ENCODE results near the gene NDUFS3. TPM values are rescaled to one million over a fixed set of nuclear protein-coding genes. Genes with fewer than 3 reads are reported as not detected.
A peak's percentile ranks its signal among the peaks of the same experiment; 100 is the strongest.

NDUFS3 gene
- total RNA-seq, 1 experiment from 2014 or later, result 135 TPM

DNA sequence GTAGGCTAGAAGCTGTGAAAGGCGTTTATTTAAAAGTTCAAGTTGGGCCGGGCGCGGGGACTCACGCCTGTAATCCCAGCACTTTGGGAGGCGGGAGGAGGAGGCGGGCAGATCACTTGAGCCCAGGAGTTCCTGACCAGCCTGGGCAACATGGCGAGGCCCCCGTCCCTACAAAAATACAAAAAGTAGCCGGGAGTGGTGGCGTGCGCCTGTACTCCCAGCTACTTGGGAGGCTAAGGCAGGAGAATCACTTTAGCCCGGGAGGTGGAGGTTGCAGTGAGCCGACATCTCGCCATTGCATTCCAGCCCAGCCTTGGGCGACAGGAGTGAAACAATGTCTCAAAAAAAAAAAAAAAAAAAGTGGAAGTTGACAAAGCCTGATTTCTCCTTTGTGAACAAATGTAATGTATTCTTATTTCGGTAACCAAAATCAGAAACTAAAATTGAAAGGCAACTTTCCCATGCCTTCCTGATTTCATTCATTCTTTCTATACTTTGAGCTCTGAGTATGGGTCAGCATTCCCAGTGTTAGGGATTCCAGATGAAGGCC, 12.7 kb upstream of the NDUFS3 start:
- in situ Hi-C loops (cut with HindIII; ENCODE audit: low pct_unique_long_range_greater_than_20kb, low sequenced_read_pairs) (no loop called here), intact Hi-C loops (cut with micrococcal nuclease; ENCODE audit: unreplicated experiment) (no loop called here)

DNA sequence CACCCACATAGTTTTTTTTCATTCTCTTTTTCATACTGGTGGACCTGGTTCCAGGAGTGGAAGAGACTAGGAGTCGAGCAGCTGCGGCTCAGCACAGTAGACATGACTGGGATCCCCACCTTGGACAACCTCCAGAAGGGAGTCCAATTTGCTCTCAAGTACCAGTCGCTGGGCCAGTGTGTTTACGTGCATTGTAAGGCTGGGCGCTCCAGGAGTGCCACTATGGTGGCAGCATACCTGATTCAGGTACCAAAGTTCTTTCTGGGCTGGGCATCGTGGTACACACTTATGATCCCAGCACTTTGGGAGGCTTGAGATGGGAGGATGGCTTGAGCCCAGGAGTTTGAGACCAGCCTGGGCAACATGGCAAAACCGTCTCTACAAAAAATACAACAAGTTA, 9.2 kb upstream of the NDUFS3 start:
- no peak for DNase-seq (ENCODE audit: low read depth, low spot score)
- H3K36me3 ChIP-seq (ENCODE audit: control insufficient read depth, insufficient read depth, low read length), result peaks cover 15% of the 10 kb centered on the region
- H3K4me1 ChIP-seq (ENCODE audit: control insufficient read depth, insufficient read depth, low read length), result peaks cover 16% of the 10 kb centered on the region
- no peak overlapping the region for H3K4me3 ChIP-seq (ENCODE audit: low read depth in 2 of 2, low read length in 2 of 2)
- TF ChIP-seq SIN3A (IDR thresholded peaks at IDR 0.05; ENCODE audit: borderline replicate concordance, insufficient read depth, low read depth, low read length) (no peak), POLR2AphosphoS5 (IDR thresholded peaks at IDR 0.05; ENCODE audit: low read depth, low read length) (no peak), TCF7L2 (IDR thresholded peaks at IDR 0.05; ENCODE audit: low read depth, low read length) (no peak)
- TF ChIP-seq, protein P1, sequence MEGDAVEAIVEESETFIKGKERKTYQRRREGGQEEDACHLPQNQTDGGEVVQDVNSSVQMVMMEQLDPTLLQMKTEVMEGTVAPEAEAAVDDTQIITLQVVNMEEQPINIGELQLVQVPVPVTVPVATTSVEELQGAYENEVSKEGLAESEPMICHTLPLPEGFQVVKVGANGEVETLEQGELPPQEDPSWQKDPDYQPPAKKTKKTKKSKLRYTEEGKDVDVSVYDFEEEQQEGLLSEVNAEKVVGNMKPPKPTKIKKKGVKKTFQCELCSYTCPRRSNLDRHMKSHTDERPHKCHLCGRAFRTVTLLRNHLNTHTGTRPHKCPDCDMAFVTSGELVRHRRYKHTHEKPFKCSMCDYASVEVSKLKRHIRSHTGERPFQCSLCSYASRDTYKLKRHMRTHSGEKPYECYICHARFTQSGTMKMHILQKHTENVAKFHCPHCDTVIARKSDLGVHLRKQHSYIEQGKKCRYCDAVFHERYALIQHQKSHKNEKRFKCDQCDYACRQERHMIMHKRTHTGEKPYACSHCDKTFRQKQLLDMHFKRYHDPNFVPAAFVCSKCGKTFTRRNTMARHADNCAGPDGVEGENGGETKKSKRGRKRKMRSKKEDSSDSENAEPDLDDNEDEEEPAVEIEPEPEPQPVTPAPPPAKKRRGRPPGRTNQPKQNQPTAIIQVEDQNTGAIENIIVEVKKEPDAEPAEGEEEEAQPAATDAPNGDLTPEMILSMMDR (IDR thresholded peaks at IDR 0.05), result no peak
- TF ChIP-seq, protein P2, sequence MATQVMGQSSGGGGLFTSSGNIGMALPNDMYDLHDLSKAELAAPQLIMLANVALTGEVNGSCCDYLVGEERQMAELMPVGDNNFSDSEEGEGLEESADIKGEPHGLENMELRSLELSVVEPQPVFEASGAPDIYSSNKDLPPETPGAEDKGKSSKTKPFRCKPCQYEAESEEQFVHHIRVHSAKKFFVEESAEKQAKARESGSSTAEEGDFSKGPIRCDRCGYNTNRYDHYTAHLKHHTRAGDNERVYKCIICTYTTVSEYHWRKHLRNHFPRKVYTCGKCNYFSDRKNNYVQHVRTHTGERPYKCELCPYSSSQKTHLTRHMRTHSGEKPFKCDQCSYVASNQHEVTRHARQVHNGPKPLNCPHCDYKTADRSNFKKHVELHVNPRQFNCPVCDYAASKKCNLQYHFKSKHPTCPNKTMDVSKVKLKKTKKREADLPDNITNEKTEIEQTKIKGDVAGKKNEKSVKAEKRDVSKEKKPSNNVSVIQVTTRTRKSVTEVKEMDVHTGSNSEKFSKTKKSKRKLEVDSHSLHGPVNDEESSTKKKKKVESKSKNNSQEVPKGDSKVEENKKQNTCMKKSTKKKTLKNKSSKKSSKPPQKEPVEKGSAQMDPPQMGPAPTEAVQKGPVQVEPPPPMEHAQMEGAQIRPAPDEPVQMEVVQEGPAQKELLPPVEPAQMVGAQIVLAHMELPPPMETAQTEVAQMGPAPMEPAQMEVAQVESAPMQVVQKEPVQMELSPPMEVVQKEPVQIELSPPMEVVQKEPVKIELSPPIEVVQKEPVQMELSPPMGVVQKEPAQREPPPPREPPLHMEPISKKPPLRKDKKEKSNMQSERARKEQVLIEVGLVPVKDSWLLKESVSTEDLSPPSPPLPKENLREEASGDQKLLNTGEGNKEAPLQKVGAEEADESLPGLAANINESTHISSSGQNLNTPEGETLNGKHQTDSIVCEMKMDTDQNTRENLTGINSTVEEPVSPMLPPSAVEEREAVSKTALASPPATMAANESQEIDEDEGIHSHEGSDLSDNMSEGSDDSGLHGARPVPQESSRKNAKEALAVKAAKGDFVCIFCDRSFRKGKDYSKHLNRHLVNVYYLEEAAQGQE (IDR thresholded peaks at IDR 0.05; ENCODE audit: insufficient read depth in 1 of 2, low read depth in 2 of 2, low read length in 1 of 2), result no peak
- no peaks in the 10 kb centered on the region for H3K9me3 ChIP-seq (ENCODE audit: control insufficient read depth, insufficient read depth, low read depth, low read length)
- no peaks in the 10 kb centered on the region for H3K27me3 ChIP-seq (ENCODE audit: control insufficient read depth, insufficient read depth, low read length)
- ATAC-seq, result no peak
- POLR2A ChIA-PET, result no interaction called here
- BruUV-seq (replicated peaks), result no TSS peak
- intact Hi-C loops (cut with micrococcal nuclease; ENCODE audit: unreplicated experiment), result no loop called here
- CTCF ChIA-PET, result interaction anchor here (0.6 kb wide), 1 partner anchor 7 kb away, joined by 5 read pairs; no protein-coding TSS in a partner anchor
- in situ Hi-C loops (cut with HindIII; ENCODE audit: low pct_unique_long_range_greater_than_20kb, low sequenced_read_pairs), result no loop called here
- H3K27ac ChIP-seq (ENCODE audit: low read length), result no peak overlapping the region

More for the DNA sequence above, 12.7 kb upstream of the NDUFS3 start:
- H3K4me3 ChIP-seq (ENCODE audit: low read depth in 2 of 2, low read length in 2 of 2), result peak overlapping the region; percentile 77 to 94
- no peak for DNase-seq (ENCODE audit: low read depth, low spot score)
- no TSS peak for BruUV-seq (replicated peaks)
- ChIA-PET CTCF (interaction anchor here (0.7 kb wide), 1 partner anchor 31 kb away, joined by 12 read pairs; no protein-coding TSS in a partner anchor), POLR2A (interaction anchor here (0.6 kb wide), 1 partner anchor 76 kb away, joined by 6 read pairs; no protein-coding TSS in a partner anchor)
- TF ChIP-seq, protein P2 (IDR thresholded peaks at IDR 0.05; ENCODE audit: insufficient read depth in 1 of 2, low read depth in 2 of 2, low read length in 1 of 2), result no peak
- TF ChIP-seq, protein P1 (IDR thresholded peaks at IDR 0.05), result no peak
- TF ChIP-seq POLR2AphosphoS5 (IDR thresholded peaks at IDR 0.05; ENCODE audit: low read depth, low read length), result no peak
- no peak for TF ChIP-seq TCF7L2 (IDR thresholded peaks at IDR 0.05; ENCODE audit: low read depth, low read length)
- TF ChIP-seq SIN3A (IDR thresholded peaks at IDR 0.05; ENCODE audit: borderline replicate concordance, insufficient read depth, low read depth, low read length), result no peak
- H3K36me3 ChIP-seq (ENCODE audit: control insufficient read depth, insufficient read depth, low read length), result peaks cover 2% of the 10 kb centered on the region; the same call in 1 of the 2 replicates
- peak overlapping the region; percentile 89 for H3K27ac ChIP-seq (ENCODE audit: low read length)
- peak; percentile 47 for ATAC-seq
- H3K9me3 ChIP-seq (ENCODE audit: control insufficient read depth, insufficient read depth, low read depth, low read length), result no peaks in the 10 kb centered on the region
- no peaks in the 10 kb centered on the region for H3K27me3 ChIP-seq (ENCODE audit: control insufficient read depth, insufficient read depth, low read length)
- H3K4me1 ChIP-seq (ENCODE audit: control insufficient read depth, insufficient read depth, low read length), result peaks cover 4% of the 10 kb centered on the region; the same call in 1 of the 2 replicates
